ENCODE measurements around the gene TRAPPC12. TPM values are rescaled to one million over a fixed set of nuclear protein-coding genes. Genes with fewer than 3 reads are reported as not detected.

Gene TRAPPC12
- total RNA-seq, 1 donor from 2014 or later: 101 TPM

GRCh38 chr2:3377612-3378432 is 1.7 kb upstream of the TRAPPC12 start, which contains the start of gene EIPR1:
TSS of gene EIPR1 (minus strand) at chr2:3377818. CDS start at chr2:3377689, 129 bp downstream.
- Mint-ChIP-seq H3K4me3 (peak within 1 kb of the TSS; percentile 99), H3K27ac (peak within 1 kb of the TSS; percentile 98), H3K4me1 (ENCODE audit: low read depth) (peaks cover 38% of the 10 kb centered on the region), H3K36me3 (ENCODE audit: low read depth) (peaks cover 16% of the 10 kb centered on the region), H3K27me3 (ENCODE audit: insufficient read depth) (no peaks in the 10 kb centered on the region), H3K9me3 (no peaks in the 10 kb centered on the region)
- intact Hi-C loops (cut with micrococcal nuclease): loop anchor here (1.0 to 5.0 kb wide), 7 partner anchors 18 to 273 kb away; partner anchors contain the start of genes ADI1, RNASEH1 and RPS7
- DNase-seq (ENCODE audit: low spot score): peak; percentile 97

GRCh38 chr2:3379339-3379646 is 201 bp upstream of the TRAPPC12 start:
- Mint-ChIP-seq H3K9me3 (no peaks in the 10 kb centered on the region), H3K4me1 (ENCODE audit: low read depth) (peaks cover 42% of the 10 kb centered on the region), H3K27ac (peak overlapping the region; percentile 98), H3K4me3 (peak overlapping the region; percentile 99), H3K36me3 (ENCODE audit: low read depth) (peaks cover 18% of the 10 kb centered on the region), H3K27me3 (ENCODE audit: insufficient read depth) (no peaks in the 10 kb centered on the region)
- intact Hi-C loops (cut with micrococcal nuclease): loop anchor here (1.0 to 5.0 kb wide), 3 partner anchors 142 to 228 kb away; no protein-coding TSS in a partner anchor
- no peak for DNase-seq (ENCODE audit: low spot score)

- peaks cover 22% of the 10 kb centered on the region for H3K4me1 Mint-ChIP-seq (ENCODE audit: low read depth)
- H3K36me3 Mint-ChIP-seq (ENCODE audit: low read depth): peaks cover 28% of the 10 kb centered on the region
- H3K27me3 Mint-ChIP-seq (ENCODE audit: insufficient read depth): no peaks in the 10 kb centered on the region
- no peak for DNase-seq (ENCODE audit: low spot score)
- H3K27ac Mint-ChIP-seq: no peak overlapping the region
- no peaks in the 10 kb centered on the region for H3K9me3 Mint-ChIP-seq
- no peak overlapping the region for H3K4me3 Mint-ChIP-seq
- intact Hi-C loops (cut with micrococcal nuclease): no loop called here
Observed at GRCh38 chr2:3386448-3386958, 7.0 kb downstream of the TRAPPC12 start.

- intact Hi-C loops (cut with micrococcal nuclease): no loop called here
- Mint-ChIP-seq H3K4me3 (no peak overlapping the region), H3K9me3 (no peaks in the 10 kb centered on the region), H3K36me3 (ENCODE audit: low read depth) (peaks cover 29% of the 10 kb centered on the region), H3K4me1 (ENCODE audit: low read depth) (peaks cover 17% of the 10 kb centered on the region), H3K27ac (no peak overlapping the region), H3K27me3 (ENCODE audit: insufficient read depth) (no peaks in the 10 kb centered on the region)
- DNase-seq (ENCODE audit: low spot score): no peak
Observed at GRCh38 chr2:3387011-3387410, 7.5 kb downstream of the TRAPPC12 start.

- no peaks in the 10 kb centered on the region for H3K27me3 Mint-ChIP-seq (ENCODE audit: insufficient read depth)
- DNase-seq (ENCODE audit: low spot score): no peak
- no peak overlapping the region for H3K4me3 Mint-ChIP-seq
- H3K4me1 Mint-ChIP-seq (ENCODE audit: low read depth): peaks cover 17% of the 10 kb centered on the region
- no peak overlapping the region for H3K27ac Mint-ChIP-seq
- peaks cover 34% of the 10 kb centered on the region for H3K36me3 Mint-ChIP-seq (ENCODE audit: low read depth)
- intact Hi-C loops (cut with micrococcal nuclease): no loop called here
- no peaks in the 10 kb centered on the region for H3K9me3 Mint-ChIP-seq
Observed at GRCh38 chr2:3387644-3388411, 8.3 kb downstream of the TRAPPC12 start.

GRCh38 chr2:3388412-3388738 is 8.9 kb downstream of the TRAPPC12 start:
- Mint-ChIP-seq H3K4me1 (ENCODE audit: low read depth) (peaks cover 17% of the 10 kb centered on the region), H3K27ac (no peak overlapping the region), H3K27me3 (ENCODE audit: insufficient read depth) (no peaks in the 10 kb centered on the region), H3K36me3 (ENCODE audit: low read depth) (peaks cover 36% of the 10 kb centered on the region), H3K4me3 (no peak overlapping the region), H3K9me3 (no peaks in the 10 kb centered on the region)
- intact Hi-C loops (cut with micrococcal nuclease): no loop called here
- no peak for DNase-seq (ENCODE audit: low spot score)

GRCh38 chr2:3389193-3389592 is 9.7 kb downstream of the TRAPPC12 start:
- Mint-ChIP-seq H3K27ac (no peak overlapping the region), H3K27me3 (ENCODE audit: insufficient read depth) (no peaks in the 10 kb centered on the region), H3K9me3 (no peaks in the 10 kb centered on the region), H3K4me3 (no peak overlapping the region), H3K36me3 (ENCODE audit: low read depth) (peaks cover 42% of the 10 kb centered on the region), H3K4me1 (ENCODE audit: low read depth) (peaks cover 14% of the 10 kb centered on the region)
- intact Hi-C loops (cut with micrococcal nuclease): no loop called here
- DNase-seq (ENCODE audit: low spot score): no peak

- DNase-seq (ENCODE audit: low spot score): no peak
- Mint-ChIP-seq H3K4me1 (ENCODE audit: low read depth) (peaks cover 7% of the 10 kb centered on the region), H3K27ac (no peak overlapping the region), H3K27me3 (ENCODE audit: insufficient read depth) (no peaks in the 10 kb centered on the region), H3K36me3 (ENCODE audit: low read depth) (peaks cover 46% of the 10 kb centered on the region), H3K4me3 (no peak overlapping the region), H3K9me3 (peaks cover 7% of the 10 kb centered on the region)
- intact Hi-C loops (cut with micrococcal nuclease): no loop called here
Observed at GRCh38 chr2:3390041-3390440, 10.5 kb downstream of the TRAPPC12 start.

GRCh38 chr2:3392216-3392615 is 12.7 kb downstream of the TRAPPC12 start:
- H3K4me1 Mint-ChIP-seq (ENCODE audit: low read depth): peaks cover 7% of the 10 kb centered on the region
- H3K36me3 Mint-ChIP-seq (ENCODE audit: low read depth): peaks cover 59% of the 10 kb centered on the region
- peaks cover 25% of the 10 kb centered on the region for H3K9me3 Mint-ChIP-seq

GRCh38 chr2:3396920-3397559 is 17.5 kb downstream of the TRAPPC12 start:
- H3K27ac Mint-ChIP-seq: no peak overlapping the region
- intact Hi-C loops (cut with micrococcal nuclease): loop anchor here (1.0 kb wide), 1 partner anchor 20 kb away; the partner anchor contains the start of gene EIPR1
- no peaks in the 10 kb centered on the region for H3K27me3 Mint-ChIP-seq (ENCODE audit: insufficient read depth)
- no peaks in the 10 kb centered on the region for H3K4me1 Mint-ChIP-seq (ENCODE audit: low read depth)
- H3K36me3 Mint-ChIP-seq (ENCODE audit: low read depth): peaks cover 55% of the 10 kb centered on the region
- H3K9me3 Mint-ChIP-seq: peaks cover 28% of the 10 kb centered on the region
- no peak for DNase-seq (ENCODE audit: low spot score)
- H3K4me3 Mint-ChIP-seq: no peak overlapping the region

More at GRCh38 chr2:3392216-3392615, 12.7 kb downstream of the TRAPPC12 start:
- Mint-ChIP-seq H3K27me3 (ENCODE audit: insufficient read depth) (no peaks in the 10 kb centered on the region), H3K27ac (no peak overlapping the region), H3K4me3 (no peak overlapping the region)
- intact Hi-C loops (cut with micrococcal nuclease): no loop called here
- DNase-seq (ENCODE audit: low spot score): no peak

- Mint-ChIP-seq H3K9me3 (peaks cover 28% of the 10 kb centered on the region), H3K4me3 (no peak overlapping the region), H3K4me1 (ENCODE audit: low read depth) (no peaks in the 10 kb centered on the region), H3K36me3 (ENCODE audit: low read depth) (peaks cover 42% of the 10 kb centered on the region), H3K27me3 (ENCODE audit: insufficient read depth) (no peaks in the 10 kb centered on the region), H3K27ac (no peak overlapping the region)
- DNase-seq (ENCODE audit: low spot score): no peak
- intact Hi-C loops (cut with micrococcal nuclease): no loop called here
Observed at GRCh38 chr2:3398857-3399256, 19.4 kb downstream of the TRAPPC12 start.

- Mint-ChIP-seq H3K4me1 (ENCODE audit: low read depth) (no peaks in the 10 kb centered on the region), H3K27me3 (ENCODE audit: insufficient read depth) (no peaks in the 10 kb centered on the region), H3K9me3 (peaks cover 27% of the 10 kb centered on the region), H3K36me3 (ENCODE audit: low read depth) (peaks cover 41% of the 10 kb centered on the region), H3K4me3 (no peak overlapping the region), H3K27ac (no peak overlapping the region)
- intact Hi-C loops (cut with micrococcal nuclease): no loop called here
- no peak for DNase-seq (ENCODE audit: low spot score)
Observed at GRCh38 chr2:3399381-3399780, 19.9 kb downstream of the TRAPPC12 start.

Data from activated T-helper 1 cell treated with anti-CD3 and anti-CD28 coated beads, Interleukin-12 subunit alpha, Interleukin-12 subunit beta, Interleukin-2, Interleukin-4 antibody, amounts not matched to agents 30 ng/mL and 10 ng/mL and 1 ng/mL, durations not matched to agents 14 hours and 24 hours and 36 hours (primary cell).